HUES6 (cell line): ENCODE results near the gene BTBD1.
"Not testable (repeated sequence)": the region's sequence is repeated elsewhere in the genome, so short reads cannot be mapped to it uniquely, and the experiment has no call there.

ENCODE experiments used
- H3K27ac ChIP-seq: 2 replicates; pipeline ENCODE4 v1.7.0; 2013; ENCODE audit warnings: low read depth, mild to moderate bottlenecking, low read length, inconsistent platforms
- H3K27me3 ChIP-seq: 2 replicates; pipeline ENCODE4 v1.6.1; 2013; ENCODE audit warnings: low read length; ENCODE audit not compliant: control insufficient read depth, insufficient read depth
- H3K36me3 ChIP-seq: 2 replicates; pipeline ENCODE4 v1.6.1; 2013; ENCODE audit warnings: low read length; ENCODE audit not compliant: control insufficient read depth, insufficient read depth
- H3K4me1 ChIP-seq: 2 replicates; pipeline ENCODE4 v1.6.1; 2013; ENCODE audit warnings: low read length; ENCODE audit not compliant: control insufficient read depth, insufficient read depth
- H3K4me3 ChIP-seq: 2 replicates; pipeline ENCODE4 v1.5.1; 2013; ENCODE audit warnings: low read depth, low read length
- H3K9ac ChIP-seq: one replicate; pipeline ENCODE4 v1.6.1; 2013; ENCODE audit warnings: mild to moderate bottlenecking, low read length
- H3K9me3 ChIP-seq: 2 replicates; pipeline ENCODE4 v1.6.1; 2013; ENCODE audit warnings: low read depth, low read length; ENCODE audit not compliant: control insufficient read depth, insufficient read depth

The BTBD1 gene

GRCh38 chr15:83057002-83057401 lies 10.1 kb downstream of the BTBD1 start:
- Histone ChIP-seq H3K27me3 (no peaks in the 10 kb centered on the region), H3K9ac (no peak overlapping the region), H3K36me3 (peaks cover 49% of the 10 kb centered on the region), H3K4me1 (peaks cover 16% of the 10 kb centered on the region), H3K27ac (peak overlapping the region; percentile 22; the same call in 1 of the 2 replicates), H3K9me3 (no peaks in the 10 kb centered on the region), H3K4me3 (no peak overlapping the region)

- no peak overlapping the region for H3K27ac ChIP-seq
- no peak overlapping the region for H3K9ac ChIP-seq
- no peaks in the 10 kb centered on the region for H3K9me3 ChIP-seq
- no peak overlapping the region for H3K4me3 ChIP-seq
- H3K27me3 ChIP-seq: no peaks in the 10 kb centered on the region
- H3K36me3 ChIP-seq: peaks cover 65% of the 10 kb centered on the region
- peaks cover 13% of the 10 kb centered on the region for H3K4me1 ChIP-seq
These were observed 13.9 kb downstream of the BTBD1 start for GRCh38 chr15:83053151-83053550.

DNA sequence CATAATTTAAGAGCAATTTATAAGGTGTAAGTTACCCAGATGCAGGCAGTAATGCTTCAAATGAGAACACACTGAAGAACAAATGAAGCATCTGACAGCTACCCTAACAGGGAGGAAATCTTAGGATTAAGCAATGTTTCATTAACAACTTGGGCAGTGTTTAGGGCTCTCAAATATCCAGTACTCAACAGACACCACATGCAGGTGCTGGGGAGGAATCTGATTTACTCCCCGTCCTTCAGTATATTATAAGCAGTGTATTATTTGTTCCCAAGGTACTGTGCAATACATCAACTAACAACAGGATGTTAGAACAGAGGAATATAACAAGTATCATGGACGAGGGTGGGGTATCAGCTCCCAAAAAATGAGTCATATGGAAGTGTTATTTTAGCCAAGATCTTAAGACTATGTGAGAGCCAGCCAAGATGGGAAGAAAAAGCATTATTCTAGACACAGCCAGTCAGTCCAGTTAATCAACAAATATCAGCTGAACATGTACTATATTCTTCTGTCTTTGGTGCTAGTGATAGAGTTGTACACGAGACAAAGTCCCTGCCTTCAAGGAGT lies 20.4 kb downstream of the BTBD1 start:
- Histone ChIP-seq H3K27ac (no peak overlapping the region), H3K4me1 (no peaks in the 10 kb centered on the region), H3K4me3 (no peak overlapping the region), H3K9me3 (no peaks in the 10 kb centered on the region), H3K36me3 (peaks cover 69% of the 10 kb centered on the region), H3K27me3 (no peaks in the 10 kb centered on the region), H3K9ac (no peak overlapping the region)

GRCh38 chr15:83044156-83044555 lies 22.9 kb downstream of the BTBD1 start:
- H3K9ac ChIP-seq: no peak overlapping the region
- H3K36me3 ChIP-seq: peaks cover 77% of the 10 kb centered on the region
- no peaks in the 10 kb centered on the region for H3K27me3 ChIP-seq
- no peak overlapping the region for H3K27ac ChIP-seq
- H3K9me3 ChIP-seq: no peaks in the 10 kb centered on the region
- H3K4me3 ChIP-seq: no peak overlapping the region
- no peaks in the 10 kb centered on the region for H3K4me1 ChIP-seq

DNA sequence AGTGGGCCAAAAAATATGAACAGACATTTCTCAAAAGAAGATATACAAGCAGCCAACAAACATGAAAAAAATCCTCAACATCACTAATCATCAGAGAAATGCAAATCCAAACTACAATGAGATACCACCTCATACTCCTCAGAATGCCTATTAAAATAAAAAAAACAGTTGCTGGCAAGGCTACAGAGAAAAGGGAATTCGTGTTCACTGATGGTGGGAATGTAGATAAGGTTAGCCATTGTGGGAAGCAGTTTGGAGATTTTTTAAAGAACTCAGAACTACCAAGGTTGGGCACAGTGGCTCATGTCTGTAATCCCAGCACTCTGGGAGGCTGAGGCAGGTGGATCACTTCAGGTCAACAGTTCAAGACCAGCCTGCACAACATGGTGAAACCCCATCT lies 27.8 kb downstream of the BTBD1 start:
- Histone ChIP-seq H3K4me3 (no peak overlapping the region), H3K9ac (no peak overlapping the region), H3K36me3 (peaks cover 47% of the 10 kb centered on the region), H3K27ac (no peak overlapping the region), H3K9me3 (no peaks in the 10 kb centered on the region), H3K27me3 (no peaks in the 10 kb centered on the region), H3K4me1 (no peaks in the 10 kb centered on the region)

- Histone ChIP-seq H3K4me3 (no peak overlapping the region), H3K36me3 (peaks cover 43% of the 10 kb centered on the region), H3K27me3 (no peaks in the 10 kb centered on the region), H3K4me1 (no peaks in the 10 kb centered on the region), H3K9me3 (no peaks in the 10 kb centered on the region), H3K9ac (no peak overlapping the region), H3K27ac (no peak overlapping the region)
These were observed 30.8 kb downstream of the BTBD1 start for GRCh38 chr15:83036253-83036652.

DNA sequence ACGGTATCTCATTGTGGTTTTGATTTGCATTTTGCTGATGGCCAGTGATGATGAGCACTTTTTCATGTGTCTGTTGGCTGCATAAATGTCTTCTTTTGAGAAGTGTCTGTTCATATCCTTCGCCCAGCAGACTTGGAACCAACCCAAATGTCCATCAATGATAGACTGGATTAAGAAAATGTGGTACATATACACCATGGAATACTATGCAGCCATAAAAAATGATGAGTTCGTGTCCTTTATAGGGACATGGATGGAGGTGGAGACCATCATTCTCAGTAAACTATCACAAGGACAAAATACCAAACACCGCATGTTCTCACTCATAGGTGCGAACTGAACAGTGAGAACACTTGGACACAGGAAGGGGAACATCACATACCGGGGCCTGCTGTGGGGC lies 35.8 kb downstream of the BTBD1 start:
- not testable (repeated sequence) for H3K27ac ChIP-seq, H3K9me3 ChIP-seq, H3K4me3 ChIP-seq, H3K4me1 ChIP-seq, H3K27me3 ChIP-seq, H3K9ac ChIP-seq
- peaks cover 45% of the 10 kb centered on the region for H3K36me3 ChIP-seq

DNA sequence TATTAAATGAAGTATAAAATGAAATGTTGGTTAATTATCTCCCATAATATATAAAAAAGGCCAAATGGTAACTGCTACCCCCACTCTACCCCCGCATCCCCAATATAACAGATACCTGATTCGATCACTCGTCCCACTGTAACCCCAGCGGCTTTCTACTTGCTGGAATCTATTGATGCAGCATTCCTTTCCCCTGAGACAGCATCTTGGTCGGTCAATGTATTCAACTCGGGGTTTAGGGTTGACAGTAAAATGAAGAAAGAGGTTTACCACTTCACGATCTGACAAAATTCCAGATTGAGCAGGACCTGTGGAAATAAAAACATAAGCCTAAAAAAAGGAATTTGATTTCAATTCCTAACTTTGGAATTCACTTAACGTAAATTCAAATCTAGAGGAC lies 37.0 kb downstream of the BTBD1 start:
- peaks cover 48% of the 10 kb centered on the region for H3K36me3 ChIP-seq
- H3K27me3 ChIP-seq: no peaks in the 10 kb centered on the region
- no peaks in the 10 kb centered on the region for H3K4me1 ChIP-seq
- no peak overlapping the region for H3K4me3 ChIP-seq
- no peaks in the 10 kb centered on the region for H3K9me3 ChIP-seq
- no peak overlapping the region for H3K27ac ChIP-seq
- H3K9ac ChIP-seq: no peak overlapping the region

GRCh38 chr15:83018436-83018835 lies 48.6 kb downstream of the BTBD1 start:
- no peaks in the 10 kb centered on the region for H3K9me3 ChIP-seq
- H3K4me3 ChIP-seq: no peak overlapping the region
- no peak overlapping the region for H3K27ac ChIP-seq
- no peak overlapping the region for H3K9ac ChIP-seq
- 0 out of 2 replicates have a peak, but pooled peaks cover 4% of the 10 kb centered on the region for H3K4me1 ChIP-seq
- H3K36me3 ChIP-seq: peaks cover 48% of the 10 kb centered on the region
- H3K27me3 ChIP-seq: no peaks in the 10 kb centered on the region

DNA sequence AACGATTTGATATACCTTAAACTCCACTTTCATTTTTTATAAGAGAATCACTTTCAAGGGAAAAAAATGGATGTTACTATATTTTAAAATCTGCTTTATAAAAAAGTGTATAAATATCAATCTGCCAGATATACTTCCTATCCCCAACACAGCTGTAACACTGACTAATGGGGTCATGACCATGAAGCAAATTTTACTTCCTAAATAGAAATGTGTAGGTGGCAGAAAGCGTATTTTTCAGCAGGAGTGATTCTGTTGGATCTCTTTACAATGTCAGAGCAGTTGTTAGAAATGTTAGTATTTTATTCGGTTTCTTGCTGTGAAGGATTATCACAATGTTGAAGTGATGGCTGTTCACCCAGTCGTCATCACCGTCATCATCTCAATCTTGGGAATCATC lies 50.1 kb downstream of the BTBD1 start:
- H3K4me1 ChIP-seq: peaks cover 12% of the 10 kb centered on the region
- H3K9me3 ChIP-seq: no peaks in the 10 kb centered on the region
- no peak overlapping the region for H3K4me3 ChIP-seq
- no peak overlapping the region for H3K9ac ChIP-seq
- no peaks in the 10 kb centered on the region for H3K27me3 ChIP-seq
- peaks cover 47% of the 10 kb centered on the region for H3K36me3 ChIP-seq
- no peak overlapping the region for H3K27ac ChIP-seq

DNA sequence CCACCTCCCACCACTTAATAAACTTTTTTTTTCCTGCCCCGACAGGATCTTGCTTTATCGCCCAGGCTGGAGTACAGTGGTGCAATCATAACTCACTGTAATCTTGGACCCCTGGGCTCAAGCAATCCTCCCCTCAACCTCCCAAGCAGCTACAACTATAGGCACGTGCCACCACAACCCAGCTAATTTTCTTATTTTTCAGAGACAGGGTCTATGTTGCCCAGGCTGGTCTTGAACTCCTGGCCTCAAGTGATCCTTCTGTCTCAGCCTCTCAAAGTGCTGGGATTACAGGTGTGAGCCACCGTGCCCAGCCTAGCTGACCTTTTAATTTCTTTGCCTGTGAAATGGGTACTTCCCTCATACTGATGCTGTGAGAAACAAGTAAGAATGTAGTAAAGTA lies 51.7 kb downstream of the BTBD1 start:
- H3K27me3 ChIP-seq: no peaks in the 10 kb centered on the region
- H3K4me3 ChIP-seq: no peak overlapping the region
- H3K9ac ChIP-seq: no peak overlapping the region
- no peak overlapping the region for H3K27ac ChIP-seq
- H3K9me3 ChIP-seq: no peaks in the 10 kb centered on the region
- peaks cover 35% of the 10 kb centered on the region for H3K36me3 ChIP-seq
- peaks cover 17% of the 10 kb centered on the region for H3K4me1 ChIP-seq

DNA sequence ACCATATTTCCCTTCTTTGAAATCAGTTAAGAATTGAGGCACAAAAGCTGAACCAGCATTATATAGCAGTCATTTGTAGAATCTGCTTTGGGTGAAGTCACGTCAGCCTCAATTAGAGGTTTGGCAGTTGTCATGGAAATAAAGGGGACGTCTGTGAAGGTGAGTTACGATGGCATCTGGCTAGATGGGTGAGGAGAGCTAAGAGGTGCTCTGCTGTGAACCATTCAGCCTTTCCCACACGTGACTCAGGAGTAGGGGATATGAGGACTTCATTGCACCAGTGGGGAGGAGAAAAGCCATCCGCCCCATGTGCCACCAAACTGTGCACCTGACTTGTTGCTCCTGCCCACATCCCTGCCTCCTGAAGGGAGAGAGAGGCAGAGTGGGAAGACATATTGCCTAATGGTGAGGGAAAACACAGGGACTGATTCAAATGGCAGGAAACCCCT lies 52.8 kb downstream of the BTBD1 start:
- Histone ChIP-seq H3K4me3 (no peak overlapping the region), H3K27ac (no peak overlapping the region), H3K27me3 (no peaks in the 10 kb centered on the region), H3K4me1 (peaks cover 26% of the 10 kb centered on the region), H3K9me3 (no peaks in the 10 kb centered on the region), H3K36me3 (peaks cover 27% of the 10 kb centered on the region), H3K9ac (no peak overlapping the region)
